GM12878 (cell line): ENCODE measurements around the gene LRRC3B. TPM values are rescaled to one million over a fixed set of nuclear protein-coding genes. Genes with fewer than 3 reads are reported as not detected.

ENCODE experiments used
- ATAC-seq: fragments of 200-7000 bp; cut with Tn5 transposase; 3 replicates; pipeline ENCODE4 v1.9.1; 2020; ENCODE audit warnings: mild to moderate bottlenecking, moderate library complexity
- BruUV-seq: library from RNA; stranded (reverse); fragments of 400-500 nt; replicated peaks from 2 replicates; lab custom pipeline; 2021; lab: Mats Ljungman, UMichigan
- CTCF ChIA-PET: fragments of 300-600 bp; sonication (Branson Sonifier 250); formaldehyde crosslinking; extraction: SDS; loops from one replicate; lab custom pipeline; 2021; ENCODE audit warnings: inconsistent platforms; lab: Yijun Ruan, JAX
- POLR2A ChIA-PET: fragments of 350-600 bp; formaldehyde crosslinking; extraction: SDS; loops from one replicate; lab custom pipeline; 2021; ENCODE audit warnings: inconsistent platforms; lab: Charles Lee
- RAD21 ChIA-PET: fragments of 300-600 bp; sonication (Branson Sonifier 250); formaldehyde crosslinking; loops from one replicate; lab custom pipeline; 2023; ENCODE audit warnings: antibody characterized with exemption; ENCODE audit not compliant: unreplicated experiment; lab: Charles Lee
- SMC1A ChIA-PET: fragments of 300-600 bp; sonication (Branson Sonifier 250); formaldehyde crosslinking; loops from one replicate; lab custom pipeline; 2023; ENCODE audit not compliant: unreplicated experiment, uncharacterized antibody; lab: Charles Lee
- DNase-seq: peaks from one replicate; pipeline ENCODE4 v3.0.0-alpha.2; 2011; ENCODE audit warnings: low read depth, low spot score
- FAIRE-seq: peaks from 3 replicates; lab custom pipeline; 2011; peaks lifted over from hg19 to GRCh38; lab: Jason Lieb, UNC
- H2AFZ ChIP-seq: 2 replicates; pipeline ENCODE4 v1.6.0; 2011; ENCODE audit warnings: low read depth, low read length, control low read depth; ENCODE audit not compliant: control insufficient read depth
- H3K27ac ChIP-seq: 2 replicates; pipeline ENCODE4 v1.5.1; 2011; ENCODE audit warnings: control low read depth; ENCODE audit not compliant: control insufficient read depth, insufficient read depth
- H3K27me3 ChIP-seq, 2 experiments: replicated peaks in 1 of 2; 2 replicates each; pipeline versions ENCODE4 v1.6.0 to v1.6.1; 2011; ENCODE audit warnings: low read length in 1 of 2; ENCODE audit not compliant: control insufficient read depth in 2 of 2, insufficient read depth in 2 of 2
- H3K36me3 ChIP-seq, 2 experiments: 2 replicates each; pipeline ENCODE4 v1.5.1; 2011; ENCODE audit warnings: low read length in 1 of 2; ENCODE audit not compliant: control insufficient read depth in 2 of 2, insufficient read depth in 2 of 2
- H3K4me1 ChIP-seq: 2 replicates; pipeline ENCODE4 v1.6.1; 2011; ENCODE audit warnings: mild to moderate bottlenecking, low read length, moderate library complexity, mixed read lengths; ENCODE audit not compliant: control insufficient read depth, insufficient read depth
- H3K4me2 ChIP-seq: 2 replicates; pipeline ENCODE4 v1.6.0; 2011; ENCODE audit warnings: control low read depth; ENCODE audit not compliant: control insufficient read depth, insufficient read depth
- H3K4me3 ChIP-seq: fragments of 200-600 bp; sonication (generic); 2 replicates; pipeline ENCODE4 v1.5.1; 2016
- H3K79me2 ChIP-seq: 2 replicates; pipeline ENCODE4 v1.6.0; 2011; ENCODE audit warnings: low read length; ENCODE audit not compliant: control insufficient read depth, insufficient read depth
- H3K9ac ChIP-seq: 2 replicates; pipeline ENCODE4 v1.8.0; 2011; ENCODE audit warnings: low read length, control low read depth, mixed read lengths; ENCODE audit not compliant: control insufficient read depth, insufficient read depth
- H3K9me3 ChIP-seq: replicated peaks from 3 replicates; pipeline ENCODE4 v1.5.1; 2011; ENCODE audit warnings: mild to moderate bottlenecking, low read length; ENCODE audit not compliant: control insufficient read depth, insufficient read depth
- H4K20me1 ChIP-seq: 2 replicates; pipeline ENCODE4 v1.6.0; 2011; ENCODE audit not compliant: control insufficient read depth, insufficient read depth
- NBN ChIP-seq: fragments of 450-650 bp; IDR thresholded peaks from 2 replicates; pipeline ENCODE4 v1.6.1; 2016
- PML ChIP-seq: IDR thresholded peaks from 2 replicates; pipeline ENCODE4 v1.6.1; 2012; ENCODE audit warnings: low read length, inconsistent platforms
- POLR2AphosphoS2 ChIP-seq: IDR thresholded peaks from 2 replicates; pipeline ENCODE4 v1.6.1; 2011; ENCODE audit warnings: low read depth, mild to moderate bottlenecking, low read length, improper control_type of control experiment, moderate library complexity
- RELA ChIP-seq: fragments of 450-650 bp; IDR thresholded peaks from 2 replicates; pipeline ENCODE4 v1.8.0; 2014; ENCODE audit warnings: borderline replicate concordance; ENCODE audit not compliant: partially characterized antibody
- SREBF2 ChIP-seq: IDR thresholded peaks from 2 replicates; pipeline ENCODE4 v1.6.1; 2012; ENCODE audit warnings: mild to moderate bottlenecking, low read length
- WGBS: methylation state at CpG from one replicate; pipeline ENCODE4 v1.1.6; 2016; ENCODE audit warnings: low lambda C conversion rate; ENCODE audit not compliant: insufficient replicate concordance, insufficient coverage; ENCODE audit errors: missing lambda C conversion rate; 5-methylcytosine and 5-hydroxymethylcytosine counted together
- in situ Hi-C: fragments of 300-500 bp; cut with MboI; formaldehyde crosslinking; loops from 9 replicates; pipeline ENCODE4 v1.14.3; 2018; ENCODE audit warnings: mixed read lengths
- intact Hi-C: fragments of 100-400 bp; cut with micrococcal nuclease; formaldehyde crosslinking; loops from one replicate; pipeline ENCODE4 v1.14.2; 2022; ENCODE audit not compliant: unreplicated experiment
- polyA plus RNA-seq, 11 experiments: library from polyadenylated mRNA; depleted of rRNA in 4 of 11; unstranded in 6 of 11; stranded (reverse) in 5 of 11; fragments of >200 nt; fragmentation: Nextera tagmentation in 4 of 11; fragmentation: Illumina TruSeq in 1 of 11; extraction: Ambion mirVana in 4 of 11; extraction: Trizol in 1 of 11; gene quantifications; 1 replicate in 1 of 11; 2 replicates in 10 of 11; pipeline versions ENCODE4 v1.2.1 to v1.2.3, GENCODE V29; 2011 to 2016; ENCODE audit warnings: inconsistent platforms in 2 of 11, missing spikeins in 2 of 11, low read depth in 1 of 11
- total RNA-seq, 4 experiments: library from RNA; depleted of rRNA in 3 of 4; stranded (reverse); fragments of >200 nt in 3 of 4; fragmentation: Illumina TruSeq in 1 of 4; extraction: Trizol in 1 of 4; gene quantifications; 2 replicates each; pipeline versions ENCODE4 v1.2.1 to v1.2.3, GENCODE V29; 2013 to 2021
- TF ChIP-seq, protein P1 (sequence below): IDR thresholded peaks from 2 replicates; pipeline ENCODE4 v1.6.1; 2011; ENCODE audit warnings: low read depth, low read length, improper control_type of control experiment, borderline replicate concordance
- TF ChIP-seq, protein P2 (sequence below): IDR thresholded peaks from 2 replicates; pipeline ENCODE4 v1.6.1; 2012; ENCODE audit warnings: low read depth, low read length, improper control_type of control experiment
- TF ChIP-seq, protein P3 (sequence below): IDR thresholded peaks from 2 replicates; pipeline ENCODE4 v1.6.1; 2012; ENCODE audit warnings: improper control_type of control experiment, low read depth, low read length; ENCODE audit not compliant: insufficient replicate concordance
- TF ChIP-seq, protein P4 (sequence below), 3 experiments: IDR thresholded peaks in 2 of 3; conservative IDR thresholded peaks in 1 of 3; 2 replicates each; pipeline ENCODE4 v1.5.1; 2011; ENCODE audit warnings: low read depth in 3 of 3, low read length in 3 of 3, mild to moderate bottlenecking in 3 of 3, control low read depth in 2 of 3, moderate library complexity in 2 of 3, inconsistent platforms in 1 of 3, mixed read lengths in 1 of 3; ENCODE audit not compliant: control insufficient read depth in 2 of 3, insufficient read depth in 1 of 3; ENCODE audit errors: extremely low read depth in 1 of 3

The LRRC3B gene
- total and polyA plus RNA-seq, 10 of the 15 experiments (the other 5 are each of a cell fraction or from before 2014, with no cell fraction given) = not detected

DNA sequence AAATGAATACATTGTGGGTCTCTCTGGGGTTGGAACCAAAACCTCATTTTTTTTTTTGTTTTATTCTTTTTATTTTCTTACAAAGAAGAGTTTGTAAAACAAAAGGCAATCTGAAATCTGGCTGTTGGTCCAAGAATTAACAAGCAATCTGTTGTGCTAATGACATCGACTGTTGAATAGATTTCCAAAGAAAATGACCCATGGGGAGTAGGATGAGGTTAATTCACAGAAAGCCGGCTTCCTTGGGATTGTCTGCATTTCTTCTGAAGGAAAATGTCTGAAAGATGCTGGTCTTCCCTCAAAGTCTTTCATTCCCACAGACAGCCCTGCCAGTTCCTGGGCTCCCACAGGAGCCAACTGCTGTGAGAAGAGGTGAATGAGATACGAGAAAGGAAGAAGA lies 92.9 kb downstream of the LRRC3B start:
- H3K4me3 ChIP-seq = no peak overlapping the region
- TF ChIP-seq, protein P1, sequence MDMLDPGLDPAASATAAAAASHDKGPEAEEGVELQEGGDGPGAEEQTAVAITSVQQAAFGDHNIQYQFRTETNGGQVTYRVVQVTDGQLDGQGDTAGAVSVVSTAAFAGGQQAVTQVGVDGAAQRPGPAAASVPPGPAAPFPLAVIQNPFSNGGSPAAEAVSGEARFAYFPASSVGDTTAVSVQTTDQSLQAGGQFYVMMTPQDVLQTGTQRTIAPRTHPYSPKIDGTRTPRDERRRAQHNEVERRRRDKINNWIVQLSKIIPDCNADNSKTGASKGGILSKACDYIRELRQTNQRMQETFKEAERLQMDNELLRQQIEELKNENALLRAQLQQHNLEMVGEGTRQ = no peak
- TF ChIP-seq PML = no peak
- TF ChIP-seq, all 136 proteins: peak for 0
- DNase-seq (no peak), FAIRE-seq (no peak), ATAC-seq (no peak)
- no TSS peak for BruUV-seq
- Histone ChIP-seq H2AFZ (no peak overlapping the region), H3K4me1 (no peaks in the 10 kb centered on the region), H3K4me2 (no peak overlapping the region), H3K27me3 (no peaks in the 10 kb centered on the region), H3K27ac (no peak overlapping the region), H4K20me1 (no peaks in the 10 kb centered on the region), H3K9me3 (no peaks in the 10 kb centered on the region; the same call in 2 of the 3 replicates), H3K36me3 (no peaks in the 10 kb centered on the region), H3K9ac (no peak overlapping the region), H3K79me2 (no peaks in the 10 kb centered on the region)
- ChIA-PET CTCF (no interaction called here), RAD21 (no interaction called here), POLR2A (no interaction called here), SMC1A (no interaction called here)
- in situ Hi-C loops (no loop called here), intact Hi-C loops (loop anchor here (10.0 kb wide), 1 partner anchor 811 kb away; no protein-coding TSS in a partner anchor)
- 13% methylated on average over 3 of the region's 3 CpGs for WGBS

DNA sequence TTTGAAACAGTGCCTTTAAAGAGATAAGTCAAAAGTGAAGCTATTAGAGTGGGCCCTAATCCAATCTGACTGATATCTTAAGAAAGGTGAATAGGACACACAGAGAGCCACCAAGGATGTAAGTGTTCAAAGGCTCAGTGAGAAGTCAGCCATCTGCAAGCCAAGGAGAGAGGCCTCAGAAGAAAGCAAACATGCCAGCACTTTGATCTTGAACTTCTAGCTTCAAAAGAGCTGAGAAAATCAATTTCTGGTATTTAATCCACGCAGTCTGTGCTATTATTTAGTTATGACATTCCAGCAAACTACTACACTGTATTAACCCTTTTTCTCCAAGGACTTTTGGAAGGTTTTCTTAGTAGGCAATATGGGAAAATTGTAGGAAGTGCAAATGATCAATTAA lies 95.7 kb downstream of the LRRC3B start:
- Histone ChIP-seq H4K20me1 (no peaks in the 10 kb centered on the region), H2AFZ (no peak overlapping the region), H3K79me2 (no peaks in the 10 kb centered on the region), H3K27ac (no peak overlapping the region), H3K36me3 (no peaks in the 10 kb centered on the region), H3K4me3 (no peak overlapping the region), H3K4me1 (no peaks in the 10 kb centered on the region), H3K27me3 (no peaks in the 10 kb centered on the region), H3K9ac (no peak overlapping the region), H3K4me2 (no peak overlapping the region), H3K9me3 (no peaks in the 10 kb centered on the region; the same call in 2 of the 3 replicates)
- ChIA-PET POLR2A (no interaction called here), SMC1A (no interaction called here), CTCF (no interaction called here), RAD21 (no interaction called here)
- FAIRE-seq = no peak
- BruUV-seq = no TSS peak
- DNase-seq = no peak
- no peak for ATAC-seq
- intact Hi-C loops = loop anchor here (10.0 kb wide), 1 partner anchor 814 kb away; no protein-coding TSS in a partner anchor
- in situ Hi-C loops = no loop called here
- WGBS = 6% methylated on average over 1 of the region's 1 CpG
- no peak for TF ChIP-seq SREBF2
- TF ChIP-seq, protein P2, sequence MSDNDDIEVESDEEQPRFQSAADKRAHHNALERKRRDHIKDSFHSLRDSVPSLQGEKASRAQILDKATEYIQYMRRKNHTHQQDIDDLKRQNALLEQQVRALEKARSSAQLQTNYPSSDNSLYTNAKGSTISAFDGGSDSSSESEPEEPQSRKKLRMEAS = no peak
- TF ChIP-seq POLR2AphosphoS2 = no peak
- TF ChIP-seq RELA = no peak
- TF ChIP-seq NBN = no peak
- TF ChIP-seq, protein P3, sequence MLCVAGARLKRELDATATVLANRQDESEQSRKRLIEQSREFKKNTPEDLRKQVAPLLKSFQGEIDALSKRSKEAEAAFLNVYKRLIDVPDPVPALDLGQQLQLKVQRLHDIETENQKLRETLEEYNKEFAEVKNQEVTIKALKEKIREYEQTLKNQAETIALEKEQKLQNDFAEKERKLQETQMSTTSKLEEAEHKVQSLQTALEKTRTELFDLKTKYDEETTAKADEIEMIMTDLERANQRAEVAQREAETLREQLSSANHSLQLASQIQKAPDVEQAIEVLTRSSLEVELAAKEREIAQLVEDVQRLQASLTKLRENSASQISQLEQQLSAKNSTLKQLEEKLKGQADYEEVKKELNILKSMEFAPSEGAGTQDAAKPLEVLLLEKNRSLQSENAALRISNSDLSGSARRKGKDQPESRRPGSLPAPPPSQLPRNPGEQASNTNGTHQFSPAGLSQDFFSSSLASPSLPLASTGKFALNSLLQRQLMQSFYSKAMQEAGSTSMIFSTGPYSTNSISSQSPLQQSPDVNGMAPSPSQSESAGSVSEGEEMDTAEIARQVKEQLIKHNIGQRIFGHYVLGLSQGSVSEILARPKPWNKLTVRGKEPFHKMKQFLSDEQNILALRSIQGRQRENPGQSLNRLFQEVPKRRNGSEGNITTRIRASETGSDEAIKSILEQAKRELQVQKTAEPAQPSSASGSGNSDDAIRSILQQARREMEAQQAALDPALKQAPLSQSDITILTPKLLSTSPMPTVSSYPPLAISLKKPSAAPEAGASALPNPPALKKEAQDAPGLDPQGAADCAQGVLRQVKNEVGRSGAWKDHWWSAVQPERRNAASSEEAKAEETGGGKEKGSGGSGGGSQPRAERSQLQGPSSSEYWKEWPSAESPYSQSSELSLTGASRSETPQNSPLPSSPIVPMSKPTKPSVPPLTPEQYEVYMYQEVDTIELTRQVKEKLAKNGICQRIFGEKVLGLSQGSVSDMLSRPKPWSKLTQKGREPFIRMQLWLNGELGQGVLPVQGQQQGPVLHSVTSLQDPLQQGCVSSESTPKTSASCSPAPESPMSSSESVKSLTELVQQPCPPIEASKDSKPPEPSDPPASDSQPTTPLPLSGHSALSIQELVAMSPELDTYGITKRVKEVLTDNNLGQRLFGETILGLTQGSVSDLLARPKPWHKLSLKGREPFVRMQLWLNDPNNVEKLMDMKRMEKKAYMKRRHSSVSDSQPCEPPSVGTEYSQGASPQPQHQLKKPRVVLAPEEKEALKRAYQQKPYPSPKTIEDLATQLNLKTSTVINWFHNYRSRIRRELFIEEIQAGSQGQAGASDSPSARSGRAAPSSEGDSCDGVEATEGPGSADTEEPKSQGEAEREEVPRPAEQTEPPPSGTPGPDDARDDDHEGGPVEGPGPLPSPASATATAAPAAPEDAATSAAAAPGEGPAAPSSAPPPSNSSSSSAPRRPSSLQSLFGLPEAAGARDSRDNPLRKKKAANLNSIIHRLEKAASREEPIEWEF = no peak
- TF ChIP-seq, protein P4, sequence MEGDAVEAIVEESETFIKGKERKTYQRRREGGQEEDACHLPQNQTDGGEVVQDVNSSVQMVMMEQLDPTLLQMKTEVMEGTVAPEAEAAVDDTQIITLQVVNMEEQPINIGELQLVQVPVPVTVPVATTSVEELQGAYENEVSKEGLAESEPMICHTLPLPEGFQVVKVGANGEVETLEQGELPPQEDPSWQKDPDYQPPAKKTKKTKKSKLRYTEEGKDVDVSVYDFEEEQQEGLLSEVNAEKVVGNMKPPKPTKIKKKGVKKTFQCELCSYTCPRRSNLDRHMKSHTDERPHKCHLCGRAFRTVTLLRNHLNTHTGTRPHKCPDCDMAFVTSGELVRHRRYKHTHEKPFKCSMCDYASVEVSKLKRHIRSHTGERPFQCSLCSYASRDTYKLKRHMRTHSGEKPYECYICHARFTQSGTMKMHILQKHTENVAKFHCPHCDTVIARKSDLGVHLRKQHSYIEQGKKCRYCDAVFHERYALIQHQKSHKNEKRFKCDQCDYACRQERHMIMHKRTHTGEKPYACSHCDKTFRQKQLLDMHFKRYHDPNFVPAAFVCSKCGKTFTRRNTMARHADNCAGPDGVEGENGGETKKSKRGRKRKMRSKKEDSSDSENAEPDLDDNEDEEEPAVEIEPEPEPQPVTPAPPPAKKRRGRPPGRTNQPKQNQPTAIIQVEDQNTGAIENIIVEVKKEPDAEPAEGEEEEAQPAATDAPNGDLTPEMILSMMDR (IDR thresholded peaks at IDR 0.05 in 2 of 3, conservative IDR thresholded peaks at IDR 0.05 in 1 of 3; ENCODE audit: control insufficient read depth in 2 of 3, extremely low read depth in 1 of 3, insufficient read depth in 1 of 3, low read depth in 3 of 3, low read length in 3 of 3) = no peak
